ENCODE data around the gene SYT17. TPM values are rescaled to one million over a fixed set of nuclear protein-coding genes. Genes with fewer than 3 reads are reported as not detected.

The SYT17 gene
- total RNA-seq, result not detected

DNA sequence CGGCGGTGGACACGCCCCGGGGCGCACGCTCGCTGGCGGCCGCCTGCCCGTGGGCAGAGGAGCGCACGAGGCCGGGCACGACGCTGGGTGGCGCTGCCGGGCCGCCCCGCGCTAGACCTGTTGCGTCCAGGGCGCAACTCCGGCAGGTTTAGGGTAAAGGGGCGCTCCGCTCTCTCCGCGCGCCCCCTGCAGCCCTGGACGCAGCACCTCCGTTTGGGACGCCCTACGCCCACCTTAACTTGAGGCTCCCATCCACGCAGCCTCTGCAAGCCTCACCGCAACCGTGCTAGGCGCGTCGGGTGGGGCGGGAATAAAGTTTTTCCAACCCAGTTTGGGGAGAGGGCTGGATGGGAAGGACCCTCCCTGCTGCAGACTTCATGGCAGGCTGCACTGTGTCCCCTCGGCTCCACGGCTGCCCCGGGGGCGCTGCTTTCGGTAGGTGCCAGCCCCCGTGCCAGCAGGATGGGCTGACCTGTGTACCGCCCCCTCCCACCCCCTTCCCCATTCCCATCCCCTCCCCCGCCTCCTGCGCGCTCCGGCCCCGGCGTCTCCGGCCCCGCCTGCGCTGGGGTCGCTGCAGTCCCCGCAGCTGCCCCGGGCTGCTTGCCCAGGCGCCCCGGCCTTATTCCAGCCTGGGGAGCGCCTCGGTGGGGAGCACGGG lies at the start of gene SYT17:
Gene SYT17 (plus strand): TSS at position 531 of the 661 bp plus-strand sequence. CDS start 407 bp downstream, outside the sequence.
- no peaks in the 10 kb centered on the region for H3K36me3 Mint-ChIP-seq (ENCODE audit: low read depth)
- H3K4me1 Mint-ChIP-seq (ENCODE audit: low read depth), result no peaks in the 10 kb centered on the region
- ChIA-PET CTCF (no interaction called here), POLR2A (no interaction called here)
- peak; percentile 44 for DNase-seq
- H3K27ac Mint-ChIP-seq, result no peak within 1 kb of the TSS
- H3K27me3 Mint-ChIP-seq (ENCODE audit: low read depth), result peaks cover 18% of the 10 kb centered on the region
- H3K9me3 Mint-ChIP-seq (ENCODE audit: insufficient read depth), result no peaks in the 10 kb centered on the region
- ATAC-seq, result peak; percentile 80
- no peak within 1 kb of the TSS for H3K4me3 Mint-ChIP-seq

- Mint-ChIP-seq H3K36me3 (ENCODE audit: low read depth) (no peaks in the 10 kb centered on the region), H3K4me3 (peak overlapping the region; percentile 68), H3K27me3 (ENCODE audit: low read depth) (peaks cover 9% of the 10 kb centered on the region), H3K9me3 (ENCODE audit: insufficient read depth) (no peaks in the 10 kb centered on the region), H3K27ac (peak overlapping the region; percentile 84), H3K4me1 (ENCODE audit: low read depth) (peaks cover 27% of the 10 kb centered on the region)
- DNase-seq (no peak), ATAC-seq (peak; percentile 13)
- ChIA-PET POLR2A (interaction anchor here (0.5 to 0.6 kb wide), 2 partner anchors 21 to 92 kb away, joined by 3 read pairs; no protein-coding TSS in a partner anchor), CTCF (interaction anchor here (1.1 to 4.2 kb wide), 4 partner anchors 12 to 33 kb away, joined by 3 to 16 read pairs (median 5); no protein-coding TSS in a partner anchor)
Measured at GRCh38 chr16:19118938-19119431, 49.1 kb upstream of the SYT17 start.

DNA sequence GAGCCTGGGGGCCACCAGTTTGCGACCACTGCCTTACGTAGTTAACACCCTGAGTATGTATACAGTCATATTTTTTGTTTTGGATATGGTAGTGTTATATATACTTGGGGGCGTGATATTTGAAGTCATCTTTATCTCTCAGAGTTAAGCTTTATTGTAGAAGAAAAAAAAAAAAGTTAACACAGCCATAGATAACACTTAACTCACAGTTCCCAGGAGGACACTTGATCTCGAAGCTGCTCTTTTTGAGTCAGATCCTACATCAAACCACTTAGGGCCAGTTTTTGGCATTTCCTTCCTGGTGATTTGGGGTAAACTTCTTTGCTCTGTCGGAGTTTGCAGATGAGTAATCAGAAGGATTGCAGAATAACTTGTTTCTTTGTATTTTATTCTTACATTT lies 48.5 kb upstream of the SYT17 start:
- Mint-ChIP-seq H3K27me3 (ENCODE audit: low read depth) (peaks cover 8% of the 10 kb centered on the region), H3K9me3 (ENCODE audit: insufficient read depth) (no peaks in the 10 kb centered on the region), H3K27ac (no peak overlapping the region), H3K4me1 (ENCODE audit: low read depth) (peaks cover 27% of the 10 kb centered on the region), H3K4me3 (no peak overlapping the region), H3K36me3 (ENCODE audit: low read depth) (no peaks in the 10 kb centered on the region)
- ChIA-PET POLR2A (interaction anchor here (0.5 to 0.6 kb wide), 2 partner anchors 20 to 91 kb away, joined by 3 read pairs; no protein-coding TSS in a partner anchor), CTCF (interaction anchor here (1.3 to 4.2 kb wide), 3 partner anchors 15 to 33 kb away, joined by 3 to 16 read pairs (median 4); no protein-coding TSS in a partner anchor)
- DNase-seq (no peak), ATAC-seq (no peak)

GRCh38 chr16:19123535-19124178 lies 44.4 kb upstream of the SYT17 start:
- DNase-seq (no peak), ATAC-seq (no peak)
- no peak overlapping the region for H3K4me3 Mint-ChIP-seq
- no peaks in the 10 kb centered on the region for H3K9me3 Mint-ChIP-seq (ENCODE audit: insufficient read depth)
- H3K27me3 Mint-ChIP-seq (ENCODE audit: low read depth), result peaks cover 2% of the 10 kb centered on the region
- ChIA-PET POLR2A (no interaction called here), CTCF (interaction anchor here (1.5 kb wide), 1 partner anchor 55 kb away, joined by 4 read pairs; no protein-coding TSS in a partner anchor)
- H3K36me3 Mint-ChIP-seq (ENCODE audit: low read depth), result no peaks in the 10 kb centered on the region
- peaks cover 25% of the 10 kb centered on the region for H3K4me1 Mint-ChIP-seq (ENCODE audit: low read depth)
- no peak overlapping the region for H3K27ac Mint-ChIP-seq

- ChIA-PET CTCF (no interaction called here), POLR2A (no interaction called here)
- Mint-ChIP-seq H3K36me3 (ENCODE audit: low read depth) (no peaks in the 10 kb centered on the region), H3K27me3 (ENCODE audit: low read depth) (peaks cover 2% of the 10 kb centered on the region), H3K4me1 (ENCODE audit: low read depth) (peaks cover 29% of the 10 kb centered on the region), H3K27ac (no peak overlapping the region), H3K4me3 (no peak overlapping the region), H3K9me3 (ENCODE audit: insufficient read depth) (no peaks in the 10 kb centered on the region)
- ATAC-seq (no peak), DNase-seq (no peak)
Measured at GRCh38 chr16:19126300-19126699, 41.7 kb upstream of the SYT17 start.

DNA sequence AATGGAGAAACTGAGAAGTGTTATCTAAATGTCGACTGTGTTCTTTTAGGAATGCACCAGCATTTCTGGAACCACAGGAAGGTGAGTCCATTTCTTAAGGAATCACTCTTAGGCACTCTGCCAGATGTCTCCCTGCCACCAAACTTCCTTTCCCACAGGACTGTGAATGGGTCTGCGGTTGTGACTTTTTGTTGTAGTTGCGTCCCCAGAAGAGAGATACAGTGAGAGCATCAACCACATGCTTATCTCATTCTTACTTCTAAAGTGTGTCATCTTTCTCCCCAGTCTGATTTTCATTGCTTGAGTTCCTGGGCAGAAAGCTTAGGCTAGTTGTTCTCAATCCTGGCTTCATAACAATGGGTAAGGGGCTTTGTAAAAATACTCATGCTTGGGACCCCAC lies 40.8 kb upstream of the SYT17 start:
- no peak overlapping the region for H3K4me3 Mint-ChIP-seq

DNA sequence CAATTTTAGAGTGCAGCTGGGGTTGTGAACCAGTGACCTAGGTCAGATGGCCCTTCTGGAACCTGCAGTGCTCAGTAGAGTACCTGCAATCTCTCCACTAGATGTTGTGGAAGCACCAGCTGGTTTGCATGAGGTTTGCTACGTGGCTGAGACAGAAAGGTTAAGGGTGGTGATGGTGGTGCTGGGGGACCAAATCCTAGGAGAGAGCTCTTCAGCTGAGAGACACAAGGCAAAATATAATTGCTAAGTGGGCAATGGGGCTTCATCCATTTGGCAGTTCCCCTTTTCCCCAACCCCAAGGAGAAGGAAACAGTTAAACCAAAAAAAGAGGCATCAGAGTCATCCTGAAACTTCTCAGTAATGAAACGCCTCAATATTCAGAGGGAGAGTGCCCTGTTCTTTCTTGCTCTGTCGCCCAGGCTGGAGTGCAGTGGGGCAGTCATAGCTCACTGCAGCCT lies 40.3 kb upstream of the SYT17 start:
- no peak overlapping the region for H3K4me3 Mint-ChIP-seq
- DNase-seq, result no peak
- no peak overlapping the region for H3K27ac Mint-ChIP-seq
- H3K4me1 Mint-ChIP-seq (ENCODE audit: low read depth), result peaks cover 32% of the 10 kb centered on the region
- no peak for ATAC-seq
- no peaks in the 10 kb centered on the region for H3K9me3 Mint-ChIP-seq (ENCODE audit: insufficient read depth)
- peaks cover 2% of the 10 kb centered on the region for H3K27me3 Mint-ChIP-seq (ENCODE audit: low read depth)
- no peaks in the 10 kb centered on the region for H3K36me3 Mint-ChIP-seq (ENCODE audit: low read depth)
- ChIA-PET CTCF (no interaction called here), POLR2A (no interaction called here)

More for the DNA sequence above, 40.8 kb upstream of the SYT17 start:
- Mint-ChIP-seq H3K36me3 (ENCODE audit: low read depth) (no peaks in the 10 kb centered on the region), H3K27me3 (ENCODE audit: low read depth) (peaks cover 2% of the 10 kb centered on the region), H3K9me3 (ENCODE audit: insufficient read depth) (no peaks in the 10 kb centered on the region), H3K27ac (no peak overlapping the region), H3K4me1 (ENCODE audit: low read depth) (peaks cover 32% of the 10 kb centered on the region)
- no peak for ATAC-seq
- DNase-seq, result no peak
- CTCF ChIA-PET, result no interaction called here
- POLR2A ChIA-PET, result no interaction called here

DNA sequence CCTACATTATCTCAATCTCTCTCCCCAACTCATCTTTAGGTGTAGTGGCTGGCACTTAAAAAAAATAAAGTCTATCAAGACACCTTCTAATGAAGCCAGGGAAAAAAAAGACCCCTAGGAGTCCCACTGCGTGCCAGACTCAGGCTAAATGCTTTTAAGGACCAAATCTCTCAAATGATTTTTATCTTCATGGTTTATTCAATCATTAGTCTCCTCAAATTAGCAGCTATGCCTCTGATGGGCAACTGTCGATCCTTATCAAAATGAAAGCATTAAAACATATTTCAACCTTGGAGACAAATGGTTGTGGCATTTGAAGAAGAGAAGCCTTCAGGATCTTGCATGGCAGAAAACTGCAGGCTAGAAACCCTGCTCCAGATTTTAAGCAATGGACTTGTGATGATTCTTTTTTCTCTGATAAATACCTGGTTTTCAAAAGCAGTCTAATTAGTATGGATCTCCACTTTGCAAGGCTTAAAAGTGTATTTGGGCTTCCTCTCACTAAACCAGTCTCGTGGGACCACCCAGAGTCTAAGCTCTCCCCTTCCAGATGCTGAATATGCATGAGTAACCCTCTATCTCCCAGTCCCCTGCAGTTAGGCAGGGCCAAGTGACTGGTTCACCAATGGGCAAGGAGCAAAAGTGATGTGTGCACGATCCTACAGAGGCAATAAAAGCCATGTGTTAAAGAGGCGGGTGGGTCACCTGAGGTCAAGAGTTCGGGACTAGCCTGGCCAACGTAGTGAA lies 39.4 kb upstream of the SYT17 start:
- no peak overlapping the region for H3K4me3 Mint-ChIP-seq
- H3K27me3 Mint-ChIP-seq (ENCODE audit: low read depth), result peaks cover 2% of the 10 kb centered on the region
- H3K36me3 Mint-ChIP-seq (ENCODE audit: low read depth), result no peaks in the 10 kb centered on the region
- no peak for DNase-seq
- no peaks in the 10 kb centered on the region for H3K9me3 Mint-ChIP-seq (ENCODE audit: insufficient read depth)
- POLR2A ChIA-PET, result no interaction called here
- H3K27ac Mint-ChIP-seq, result no peak overlapping the region
- CTCF ChIA-PET, result no interaction called here
- no peak for ATAC-seq
- peaks cover 32% of the 10 kb centered on the region for H3K4me1 Mint-ChIP-seq (ENCODE audit: low read depth)

DNA sequence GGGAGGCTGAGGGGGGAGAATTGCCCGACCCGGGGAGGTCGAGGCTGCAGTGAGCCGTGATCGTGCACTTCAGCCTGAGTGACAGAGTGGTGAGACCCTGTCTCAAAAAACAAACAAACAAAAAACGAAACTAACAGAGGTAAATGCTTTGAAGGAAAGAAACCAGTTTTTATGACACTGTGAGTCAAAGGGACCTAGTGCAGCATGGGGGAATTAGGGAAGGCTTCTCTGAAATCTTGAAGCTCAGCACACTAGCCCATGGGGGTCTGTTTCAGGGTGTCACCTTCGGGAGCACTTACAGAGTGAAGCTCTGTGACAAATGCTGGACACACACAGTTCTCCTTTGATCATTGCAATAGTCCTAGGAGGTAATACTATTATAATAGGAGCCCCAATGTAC lies 37.7 kb upstream of the SYT17 start:
- CTCF ChIA-PET, result interaction anchor here (0.9 to 1.5 kb wide), 2 partner anchors 12 to 44 kb away, joined by 3 to 6 read pairs; no protein-coding TSS in a partner anchor
- no peak overlapping the region for H3K4me3 Mint-ChIP-seq

DNA sequence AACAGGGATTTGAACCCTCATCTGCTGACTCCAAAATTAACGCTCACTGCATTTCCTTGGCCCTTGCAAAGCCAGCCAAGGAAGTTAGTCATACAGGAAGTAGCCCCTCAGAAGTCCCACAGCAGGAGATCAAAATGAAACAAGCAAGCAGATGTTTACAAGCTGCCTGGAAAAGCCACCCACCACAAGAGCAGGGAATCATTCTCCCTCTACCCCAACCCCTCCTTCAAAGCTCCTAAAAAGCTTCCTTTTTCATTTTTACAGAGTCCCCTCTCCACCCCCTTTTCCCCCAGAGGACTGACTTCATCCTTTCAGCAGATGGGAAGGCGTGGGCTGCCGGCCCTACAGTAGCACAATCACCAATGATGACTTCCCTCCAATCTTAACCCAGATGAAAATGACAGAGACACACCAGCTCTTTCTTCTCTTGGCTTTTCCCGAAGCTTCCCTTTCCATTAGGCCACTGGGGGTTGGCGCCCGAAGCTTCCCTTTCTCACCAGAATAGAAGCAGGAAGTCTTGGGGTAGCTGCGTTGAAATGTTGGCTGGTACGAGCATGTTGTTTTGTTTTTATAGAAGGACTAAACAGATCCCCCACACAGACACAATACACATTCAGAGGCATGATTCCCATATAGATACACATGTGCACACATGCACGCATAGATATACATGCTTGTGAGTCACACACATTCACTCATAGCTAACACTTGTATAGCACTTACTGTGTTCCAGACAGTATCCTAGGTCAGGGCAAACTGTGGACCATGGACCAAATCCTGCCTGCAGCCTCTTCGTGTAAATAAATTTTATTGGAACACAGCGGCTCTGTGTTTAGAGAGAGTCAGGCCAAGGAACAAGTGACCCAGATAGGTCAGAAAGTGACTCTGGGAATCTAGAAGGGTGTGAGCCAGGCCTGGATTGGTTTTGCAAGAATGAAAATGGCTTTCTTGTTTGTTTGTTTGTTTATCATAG lies 36.9 kb upstream of the SYT17 start:
- CTCF ChIA-PET, result interaction anchor here (0.9 to 1.5 kb wide), 2 partner anchors 13 to 45 kb away, joined by 3 to 6 read pairs; no protein-coding TSS in a partner anchor
- no peaks in the 10 kb centered on the region for H3K36me3 Mint-ChIP-seq (ENCODE audit: low read depth)
- no peak for ATAC-seq
- H3K4me1 Mint-ChIP-seq (ENCODE audit: low read depth), result peaks cover 32% of the 10 kb centered on the region
- no peak for DNase-seq
- H3K27me3 Mint-ChIP-seq (ENCODE audit: low read depth), result peaks cover 2% of the 10 kb centered on the region
- POLR2A ChIA-PET, result no interaction called here
- peak overlapping the region; percentile 47 for H3K4me3 Mint-ChIP-seq
- no peaks in the 10 kb centered on the region for H3K9me3 Mint-ChIP-seq (ENCODE audit: insufficient read depth)
- H3K27ac Mint-ChIP-seq, result peak overlapping the region; percentile 80

More for the DNA sequence above, 37.7 kb upstream of the SYT17 start:
- Mint-ChIP-seq H3K36me3 (ENCODE audit: low read depth) (no peaks in the 10 kb centered on the region), H3K4me1 (ENCODE audit: low read depth) (peaks cover 32% of the 10 kb centered on the region), H3K27ac (peak overlapping the region; percentile 80), H3K27me3 (ENCODE audit: low read depth) (peaks cover 2% of the 10 kb centered on the region), H3K9me3 (ENCODE audit: insufficient read depth) (no peaks in the 10 kb centered on the region)
- POLR2A ChIA-PET, result no interaction called here
- DNase-seq (no peak), ATAC-seq (no peak)

- Mint-ChIP-seq H3K9me3 (ENCODE audit: insufficient read depth) (no peaks in the 10 kb centered on the region), H3K4me3 (no peak overlapping the region), H3K27ac (no peak overlapping the region), H3K36me3 (ENCODE audit: low read depth) (no peaks in the 10 kb centered on the region), H3K4me1 (ENCODE audit: low read depth) (peaks cover 32% of the 10 kb centered on the region), H3K27me3 (ENCODE audit: low read depth) (peaks cover 5% of the 10 kb centered on the region)
- ChIA-PET POLR2A (no interaction called here), CTCF (interaction anchor here (1.5 kb wide), 1 partner anchor 13 kb away, joined by 6 read pairs; no protein-coding TSS in a partner anchor)
- DNase-seq, result no peak
- ATAC-seq, result no peak
Measured at GRCh38 chr16:19131825-19132218, 36.2 kb upstream of the SYT17 start.

Data from activated CD8-positive, alpha-beta T cell treated with anti-CD3 and anti-CD28 coated beads, Interleukin-2, amount 10 ng/mL, durations not matched to agents 7 days and 5 days (primary cell).